ENCODE results near the gene RPS2. TPM values are rescaled to one million over a fixed set of nuclear protein-coding genes. Genes with fewer than 3 reads are reported as not detected.

RPS2 gene
- total and polyA plus RNA-seq, 4 donors: 1,132 to 2,049 (median 1,429) TPM

DNA sequence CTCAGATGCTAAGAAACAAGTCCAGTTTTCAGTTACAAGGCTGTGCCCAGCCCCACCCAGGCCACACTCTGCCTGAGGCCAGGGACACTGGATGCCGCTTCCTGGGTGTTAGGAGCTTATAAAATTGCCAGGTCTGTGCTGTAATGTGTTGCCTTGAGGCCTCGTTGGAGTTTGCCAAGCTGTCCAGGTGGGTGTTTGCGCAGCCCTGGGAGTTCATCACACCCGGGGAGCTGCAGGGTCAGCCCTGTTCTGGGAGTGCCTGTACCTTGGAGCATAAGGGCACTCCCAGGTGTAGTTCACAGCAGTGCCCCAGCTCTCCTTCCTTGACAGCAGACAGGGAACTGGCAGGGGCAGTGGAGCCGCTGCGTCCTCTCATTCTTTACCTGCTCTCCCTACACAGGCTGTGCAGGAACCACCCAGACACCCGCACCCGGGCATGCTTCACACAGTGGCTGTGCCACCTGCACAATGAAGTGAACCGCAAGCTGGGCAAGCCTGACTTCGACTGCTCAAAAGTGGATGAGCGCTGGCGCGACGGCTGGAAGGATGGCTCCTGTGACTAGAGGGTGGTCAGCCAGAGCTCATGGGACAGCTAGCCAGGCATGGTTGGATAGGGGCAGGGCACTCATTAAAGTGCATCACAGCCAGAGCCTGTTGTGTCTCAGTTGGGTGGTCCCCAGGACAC is 21.0 kb upstream of the RPS2 start:
- Histone ChIP-seq H3K4me1 (ENCODE audit: control insufficient read depth in 1 of 2, insufficient read depth in 2 of 2, low read length in 2 of 2) (peaks cover 0 to 1% of the 10 kb centered on the region in 2 donors), H3K27me3 (ENCODE audit: control insufficient read depth in 1 of 2, insufficient read depth in 2 of 2, low read length in 1 of 2) (no peaks in the 10 kb centered on the region), H3K4me3 (ENCODE audit: low read length in 2 of 2) (no peak overlapping the region), H3K27ac (ENCODE audit: low read depth in 1 of 2, low read length in 2 of 2) (no peak overlapping the region), H3K36me3 (ENCODE audit: control insufficient read depth in 1 of 2, insufficient read depth in 2 of 2, low read length in 1 of 2) (no peaks in the 10 kb centered on the region), H3K9me3 (ENCODE audit: control insufficient read depth, low read length) (no peaks in the 10 kb centered on the region)
- DNase-seq (no peak), ATAC-seq (ENCODE audit: low FRiP score) (no peak)
- intact Hi-C loops (cut with DNase I): no loop called here
- 93 to 94% methylated on average over 14 of the region's 14 CpGs for WGBS, 2 donors

- H3K36me3 ChIP-seq (ENCODE audit: control insufficient read depth in 1 of 2, insufficient read depth in 2 of 2, low read length in 1 of 2): no peaks in the 10 kb centered on the region
- H3K27me3 ChIP-seq (ENCODE audit: control insufficient read depth in 1 of 2, insufficient read depth in 2 of 2, low read length in 1 of 2): no peaks in the 10 kb centered on the region
- H3K27ac ChIP-seq (ENCODE audit: low read depth in 1 of 2, low read length in 2 of 2): no peak overlapping the region
- DNase-seq (no peak), ATAC-seq (ENCODE audit: low FRiP score) (no peak)
- peaks cover 0 to 1% of the 10 kb centered on the region in 2 donors for H3K4me1 ChIP-seq (ENCODE audit: control insufficient read depth in 1 of 2, insufficient read depth in 2 of 2, low read length in 2 of 2)
- peak overlapping the region; percentile 39 to 78 for H3K4me3 ChIP-seq (ENCODE audit: low read length in 2 of 2)
- intact Hi-C loops (cut with DNase I): no loop called here
- WGBS, 2 donors: 11% methylated on average over 53 to 58 of the region's 58 CpGs
- H3K9me3 ChIP-seq (ENCODE audit: control insufficient read depth, low read length): no peaks in the 10 kb centered on the region
Observed at GRCh38 chr16:1984347-1985225, 20.0 kb upstream of the RPS2 start.

DNA sequence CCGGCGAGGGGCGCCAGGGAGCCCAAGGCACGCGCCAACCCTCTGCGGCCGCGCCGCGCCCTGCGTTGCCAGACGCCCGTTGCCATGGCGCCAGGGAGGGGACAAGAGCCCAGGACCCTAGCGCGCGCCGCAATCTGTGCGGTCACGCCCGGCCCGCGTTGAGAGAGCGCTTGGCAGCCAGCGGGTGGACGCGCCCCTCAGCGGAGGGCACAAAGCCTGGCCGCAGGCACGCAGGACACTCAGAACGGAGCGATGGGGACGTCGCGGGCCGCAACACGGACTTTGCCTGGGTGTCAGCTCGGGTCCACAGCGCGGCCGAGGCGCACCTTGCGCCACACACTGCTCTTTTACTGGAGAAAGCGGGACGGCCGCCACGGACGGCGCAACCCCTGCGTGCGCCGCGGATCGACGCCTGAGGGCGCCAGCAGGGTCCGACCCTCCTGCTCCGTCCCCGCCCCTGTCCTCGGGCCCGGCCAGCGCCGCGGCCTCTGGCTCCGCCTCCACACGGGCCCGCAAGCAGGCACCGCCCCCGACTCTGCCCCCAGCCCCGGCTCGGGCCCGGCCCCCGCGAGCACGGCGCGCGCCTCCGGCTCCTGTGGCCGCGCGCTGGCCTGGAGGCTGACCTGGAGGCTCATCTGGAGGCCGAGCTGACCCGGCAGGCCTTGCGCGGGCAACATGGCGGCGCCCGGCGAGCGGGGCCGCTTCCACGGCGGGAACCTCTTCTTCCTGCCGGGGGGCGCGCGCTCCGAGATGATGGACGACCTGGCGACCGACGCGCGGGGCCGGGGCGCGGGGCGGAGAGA is 19.1 kb upstream of the RPS2 start, which contains the start of gene GFER:
Gene GFER, plus strand, starts transcription at position 650 of the 803 bp plus-strand sequence. Its CDS starts 26 bp downstream, at position 676.
- peak within 1 kb of the TSS in 1 of 2 donors; percentile 0 for H3K27ac ChIP-seq (ENCODE audit: low read depth in 1 of 2, low read length in 2 of 2)
- no peaks in the 10 kb centered on the region for H3K9me3 ChIP-seq (ENCODE audit: control insufficient read depth, low read length)

GRCh38 chr16:1982991-1983543 is 18.4 kb upstream of the RPS2 start:
- H3K4me3 ChIP-seq (ENCODE audit: low read length in 2 of 2): peak overlapping the region in 1 of 2 donors; percentile 1
- no peak overlapping the region for H3K27ac ChIP-seq (ENCODE audit: low read depth in 1 of 2, low read length in 2 of 2)
- peaks cover 0 to 2% of the 10 kb centered on the region in 2 donors for H3K27me3 ChIP-seq (ENCODE audit: control insufficient read depth in 1 of 2, insufficient read depth in 2 of 2, low read length in 1 of 2)
- 22 to 24% methylated on average over 19 of the region's 19 CpGs for WGBS, 2 donors
- H3K9me3 ChIP-seq (ENCODE audit: control insufficient read depth, low read length): no peaks in the 10 kb centered on the region
- ATAC-seq (ENCODE audit: low FRiP score) (no peak), DNase-seq (no peak)
- peaks cover 0 to 1% of the 10 kb centered on the region in 2 donors for H3K4me1 ChIP-seq (ENCODE audit: control insufficient read depth in 1 of 2, insufficient read depth in 2 of 2, low read length in 2 of 2)
- intact Hi-C loops (cut with DNase I): no loop called here
- H3K36me3 ChIP-seq (ENCODE audit: control insufficient read depth in 1 of 2, insufficient read depth in 2 of 2, low read length in 1 of 2): peaks cover 0 to 4% of the 10 kb centered on the region in 2 donors

More for the DNA sequence above, 19.1 kb upstream of the RPS2 start, which contains the start of gene GFER:
- Histone ChIP-seq H3K36me3 (ENCODE audit: control insufficient read depth in 1 of 2, insufficient read depth in 2 of 2, low read length in 1 of 2) (no peaks in the 10 kb centered on the region), H3K4me3 (ENCODE audit: low read length in 2 of 2) (peak within 1 kb of the TSS; percentile 39 to 78), H3K4me1 (ENCODE audit: control insufficient read depth in 1 of 2, insufficient read depth in 2 of 2, low read length in 2 of 2) (peaks cover 0 to 1% of the 10 kb centered on the region in 2 donors), H3K27me3 (ENCODE audit: control insufficient read depth in 1 of 2, insufficient read depth in 2 of 2, low read length in 1 of 2) (peaks cover 0 to 2% of the 10 kb centered on the region in 2 donors)
- peak; percentile 95 to 96 for DNase-seq
- intact Hi-C loops (cut with DNase I): no loop called here
- 0% methylated on average over 86 to 109 of the region's 109 CpGs for WGBS, 2 donors
- peak; percentile 95 for ATAC-seq (ENCODE audit: low FRiP score)

DNA sequence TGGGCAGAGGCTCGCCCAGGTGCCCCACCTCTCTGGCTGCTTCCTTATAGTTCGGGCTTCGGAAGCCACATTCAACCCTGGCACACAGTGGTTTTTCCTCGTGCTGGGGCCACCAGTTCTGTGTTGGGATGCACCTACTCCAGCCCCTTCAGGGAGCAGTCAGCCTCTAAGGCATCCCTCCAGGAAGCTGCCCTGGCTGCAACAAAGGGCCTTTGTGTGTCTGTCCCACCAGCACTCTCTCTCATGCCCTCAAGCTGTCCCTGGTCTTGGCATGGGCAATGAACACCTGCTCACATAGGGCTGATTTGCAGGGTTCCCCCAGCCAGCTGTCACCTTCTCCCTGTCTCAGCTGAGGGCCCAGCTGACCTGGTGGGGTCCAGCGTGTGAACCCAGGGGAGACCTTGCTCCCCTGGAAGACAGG is 17.4 kb upstream of the RPS2 start:
- intact Hi-C loops (cut with DNase I): no loop called here
- no peak for ATAC-seq (ENCODE audit: low FRiP score)
- 57 to 59% methylated on average over 5 of the region's 5 CpGs for WGBS, 2 donors

DNA sequence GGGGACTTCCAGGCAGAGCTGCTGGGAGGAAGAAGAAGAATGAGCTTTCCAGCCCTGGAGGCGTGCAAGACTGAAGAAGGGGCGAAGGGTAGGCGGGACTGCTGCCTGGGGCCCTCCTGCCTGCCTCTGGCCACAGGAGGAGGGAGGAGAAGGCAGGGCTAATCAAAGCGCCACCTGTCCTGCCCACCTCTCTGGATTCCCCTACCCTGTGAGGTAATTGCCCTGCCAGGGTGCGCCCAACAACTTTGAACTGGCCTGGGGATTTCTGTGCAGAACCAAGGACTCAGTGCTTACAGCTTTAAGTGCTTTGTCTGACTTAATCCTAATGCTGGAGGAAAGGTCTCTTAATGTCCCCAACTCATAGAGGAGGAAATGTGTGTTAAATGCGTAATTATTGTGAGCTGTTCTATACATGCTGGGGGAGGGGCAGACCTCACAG is 16.8 kb upstream of the RPS2 start, which contains the start of gene NOXO1:
Gene NOXO1, minus strand, starts transcription at position 72 of the 439 bp plus-strand sequence. CDS start 290 bp downstream, outside the sequence.
- peaks cover 0 to 2% of the 10 kb centered on the region in 2 donors for H3K27me3 ChIP-seq (ENCODE audit: control insufficient read depth in 1 of 2, insufficient read depth in 2 of 2, low read length in 1 of 2)
- DNase-seq (no peak), ATAC-seq (ENCODE audit: low FRiP score) (no peak)
- H3K4me1 ChIP-seq (ENCODE audit: control insufficient read depth in 1 of 2, insufficient read depth in 2 of 2, low read length in 2 of 2): peaks cover 0 to 1% of the 10 kb centered on the region in 2 donors
- peaks cover 0 to 16% of the 10 kb centered on the region in 2 donors for H3K36me3 ChIP-seq (ENCODE audit: control insufficient read depth in 1 of 2, insufficient read depth in 2 of 2, low read length in 1 of 2)
- H3K27ac ChIP-seq (ENCODE audit: low read depth in 1 of 2, low read length in 2 of 2): no peak within 1 kb of the TSS
- no peak within 1 kb of the TSS for H3K4me3 ChIP-seq (ENCODE audit: low read length in 2 of 2)
- 28 to 32% methylated on average over 6 of the region's 6 CpGs for WGBS, 2 donors
- intact Hi-C loops (cut with DNase I): no loop called here
- H3K9me3 ChIP-seq (ENCODE audit: control insufficient read depth, low read length): no peaks in the 10 kb centered on the region

More for the DNA sequence above, 17.4 kb upstream of the RPS2 start:
- Histone ChIP-seq H3K4me1 (ENCODE audit: control insufficient read depth in 1 of 2, insufficient read depth in 2 of 2, low read length in 2 of 2) (peaks cover 0 to 1% of the 10 kb centered on the region in 2 donors), H3K27ac (ENCODE audit: low read depth in 1 of 2, low read length in 2 of 2) (no peak overlapping the region), H3K36me3 (ENCODE audit: control insufficient read depth in 1 of 2, insufficient read depth in 2 of 2, low read length in 1 of 2) (peaks cover 0 to 11% of the 10 kb centered on the region in 2 donors), H3K9me3 (ENCODE audit: control insufficient read depth, low read length) (no peaks in the 10 kb centered on the region), H3K27me3 (ENCODE audit: control insufficient read depth in 1 of 2, insufficient read depth in 2 of 2, low read length in 1 of 2) (peaks cover 0 to 2% of the 10 kb centered on the region in 2 donors), H3K4me3 (ENCODE audit: low read length in 2 of 2) (no peak overlapping the region)
- DNase-seq: no peak

DNA sequence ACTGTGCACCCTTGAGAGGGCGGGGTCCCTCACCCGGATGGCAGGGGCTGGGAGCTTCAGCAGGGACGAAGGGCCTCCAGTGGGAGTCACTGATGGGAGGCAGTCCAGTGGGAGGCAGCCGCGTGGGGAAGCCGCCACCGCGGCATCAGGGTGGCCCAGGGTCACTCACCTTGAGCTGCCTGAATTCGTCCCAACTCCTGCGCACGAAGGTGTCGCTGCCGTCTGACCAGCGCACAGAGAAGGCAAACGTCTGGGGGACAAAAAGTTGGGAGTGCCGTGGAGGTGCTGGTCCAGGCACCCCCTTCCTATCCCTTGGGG is 16.1 kb upstream of the RPS2 start:
- no peak for DNase-seq
- H3K36me3 ChIP-seq (ENCODE audit: control insufficient read depth in 1 of 2, insufficient read depth in 2 of 2, low read length in 1 of 2): peaks cover 0 to 20% of the 10 kb centered on the region in 2 donors
- intact Hi-C loops (cut with DNase I): no loop called here
- no peak overlapping the region for H3K4me3 ChIP-seq (ENCODE audit: low read length in 2 of 2)
- H3K27ac ChIP-seq (ENCODE audit: low read depth in 1 of 2, low read length in 2 of 2): no peak overlapping the region
- H3K9me3 ChIP-seq (ENCODE audit: control insufficient read depth, low read length): no peaks in the 10 kb centered on the region
- WGBS, 2 donors: 19% methylated on average over 16 of the region's 16 CpGs
- peaks cover 0 to 2% of the 10 kb centered on the region in 2 donors for H3K27me3 ChIP-seq (ENCODE audit: control insufficient read depth in 1 of 2, insufficient read depth in 2 of 2, low read length in 1 of 2)
- peaks cover 0 to 1% of the 10 kb centered on the region in 2 donors for H3K4me1 ChIP-seq (ENCODE audit: control insufficient read depth in 1 of 2, insufficient read depth in 2 of 2, low read length in 2 of 2)
- ATAC-seq (ENCODE audit: low FRiP score): no peak

Data from aorta (tissue), 5 donors.